Calu3 (cell line): ENCODE data around the gene HOXD8. TPM values are rescaled to one million over a fixed set of nuclear protein-coding genes. Genes with fewer than 3 reads are reported as not detected.

ENCODE experiments used
- BruUV-seq: library from RNA; stranded (reverse); fragments of 400-500 nt; replicated peaks from 2 replicates; lab custom pipeline; 2021; lab: Mats Ljungman, UMichigan
- CTCF ChIA-PET: fragments of 300-600 bp; sonication (Branson Sonifier 250); formaldehyde crosslinking; loops from one replicate; lab custom pipeline; 2022; ENCODE audit warnings: antibody characterized with exemption; lab: Charles Lee
- DNase-seq: peaks from one replicate; pipeline ENCODE4 v3.0.0; 2022
- H3K27ac Mint-ChIP-seq: one replicate; pipeline ENCODE4 v1.8.0; 2022; ENCODE audit warnings: mixed read lengths; ENCODE audit not compliant: unreplicated experiment
- H3K27me3 Mint-ChIP-seq: one replicate; pipeline ENCODE4 v1.8.0; 2022; ENCODE audit warnings: mixed read lengths; ENCODE audit not compliant: unreplicated experiment
- H3K36me3 Mint-ChIP-seq: one replicate; pipeline ENCODE4 v1.8.0; 2022; ENCODE audit warnings: mild to moderate bottlenecking, moderate library complexity, mixed read lengths; ENCODE audit not compliant: insufficient read depth, unreplicated experiment
- H3K4me1 Mint-ChIP-seq: one replicate; pipeline ENCODE4 v1.8.0; 2022; ENCODE audit warnings: mild to moderate bottlenecking, low read depth, mixed read lengths; ENCODE audit not compliant: unreplicated experiment
- H3K4me3 Mint-ChIP-seq: one replicate; pipeline ENCODE4 v1.8.0; 2022; ENCODE audit warnings: mild to moderate bottlenecking, low read depth, moderate library complexity, mixed read lengths; ENCODE audit not compliant: unreplicated experiment
- H3K9me3 Mint-ChIP-seq: one replicate; pipeline ENCODE4 v1.8.0; 2022; ENCODE audit warnings: low read depth, mixed read lengths; ENCODE audit not compliant: unreplicated experiment
- intact Hi-C: fragments of 100-400 bp; cut with micrococcal nuclease; formaldehyde crosslinking; loops from one replicate; pipeline ENCODE4 v1.10.0; 2022; ENCODE audit not compliant: unreplicated experiment
- total RNA-seq: library from RNA; stranded (reverse); gene quantifications from 2 replicates; pipeline ENCODE4 v1.2.3, GENCODE V29; 2022
- TF ChIP-seq, protein P1 (sequence below): fragments of 200-600 bp; IDR thresholded peaks from one replicate; pipeline ENCODE4 v1.8.0; 2022; ENCODE audit warnings: antibody characterized with exemption; ENCODE audit not compliant: unreplicated experiment

HOXD8 gene
- total RNA-seq, 1 experiment from 2014 or later, result not detected

DNA sequence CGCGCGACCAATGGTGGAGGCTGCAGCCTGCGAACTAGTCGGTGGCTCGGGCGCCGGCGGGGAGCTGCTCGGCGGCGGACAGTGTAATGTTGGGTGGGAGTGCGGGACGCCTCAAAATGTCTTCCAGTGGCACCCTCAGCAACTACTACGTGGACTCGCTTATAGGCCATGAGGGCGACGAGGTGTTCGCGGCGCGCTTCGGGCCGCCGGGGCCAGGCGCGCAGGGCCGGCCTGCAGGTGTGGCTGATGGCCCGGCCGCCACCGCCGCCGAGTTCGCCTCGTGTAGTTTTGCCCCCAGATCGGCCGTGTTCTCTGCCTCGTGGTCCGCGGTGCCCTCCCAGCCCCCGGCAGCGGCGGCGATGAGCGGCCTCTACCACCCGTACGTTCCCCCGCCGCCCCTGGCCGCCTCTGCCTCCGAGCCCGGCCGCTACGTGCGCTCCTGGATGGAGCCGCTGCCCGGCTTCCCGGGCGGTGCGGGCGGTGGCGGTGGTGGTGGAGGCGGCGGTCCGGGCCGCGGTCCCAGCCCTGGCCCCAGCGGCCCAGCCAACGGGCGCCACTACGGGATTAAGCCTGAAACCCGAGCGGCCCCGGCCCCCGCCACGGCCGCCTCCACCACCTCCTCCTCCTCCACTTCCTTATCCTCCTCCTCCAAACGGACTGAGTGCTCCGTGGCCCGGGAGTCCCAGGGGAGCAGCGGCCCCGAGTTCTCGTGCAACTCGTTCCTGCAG is 6.7 kb upstream of the HOXD8 start, which contains the start of gene HOXD9:
Gene HOXD9, plus strand, starts transcription at position 37 of the 728 bp plus-strand sequence. Its CDS starts 50 bp downstream, at position 87.
- no peak for DNase-seq
- Mint-ChIP-seq H3K4me3 (no peak within 1 kb of the TSS), H3K9me3 (no peaks in the 10 kb centered on the region), H3K4me1 (no peaks in the 10 kb centered on the region), H3K27ac (no peak within 1 kb of the TSS), H3K27me3 (peaks cover 27% of the 10 kb centered on the region), H3K36me3 (no peaks in the 10 kb centered on the region)
- BruUV-seq, result no TSS peak
- CTCF ChIA-PET, result no interaction called here
- intact Hi-C loops, result loop anchor here (10.0 kb wide), 1 partner anchor 1642 kb away; no protein-coding TSS in a partner anchor
- TF ChIP-seq, protein P1, sequence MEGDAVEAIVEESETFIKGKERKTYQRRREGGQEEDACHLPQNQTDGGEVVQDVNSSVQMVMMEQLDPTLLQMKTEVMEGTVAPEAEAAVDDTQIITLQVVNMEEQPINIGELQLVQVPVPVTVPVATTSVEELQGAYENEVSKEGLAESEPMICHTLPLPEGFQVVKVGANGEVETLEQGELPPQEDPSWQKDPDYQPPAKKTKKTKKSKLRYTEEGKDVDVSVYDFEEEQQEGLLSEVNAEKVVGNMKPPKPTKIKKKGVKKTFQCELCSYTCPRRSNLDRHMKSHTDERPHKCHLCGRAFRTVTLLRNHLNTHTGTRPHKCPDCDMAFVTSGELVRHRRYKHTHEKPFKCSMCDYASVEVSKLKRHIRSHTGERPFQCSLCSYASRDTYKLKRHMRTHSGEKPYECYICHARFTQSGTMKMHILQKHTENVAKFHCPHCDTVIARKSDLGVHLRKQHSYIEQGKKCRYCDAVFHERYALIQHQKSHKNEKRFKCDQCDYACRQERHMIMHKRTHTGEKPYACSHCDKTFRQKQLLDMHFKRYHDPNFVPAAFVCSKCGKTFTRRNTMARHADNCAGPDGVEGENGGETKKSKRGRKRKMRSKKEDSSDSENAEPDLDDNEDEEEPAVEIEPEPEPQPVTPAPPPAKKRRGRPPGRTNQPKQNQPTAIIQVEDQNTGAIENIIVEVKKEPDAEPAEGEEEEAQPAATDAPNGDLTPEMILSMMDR, result no peak

DNA sequence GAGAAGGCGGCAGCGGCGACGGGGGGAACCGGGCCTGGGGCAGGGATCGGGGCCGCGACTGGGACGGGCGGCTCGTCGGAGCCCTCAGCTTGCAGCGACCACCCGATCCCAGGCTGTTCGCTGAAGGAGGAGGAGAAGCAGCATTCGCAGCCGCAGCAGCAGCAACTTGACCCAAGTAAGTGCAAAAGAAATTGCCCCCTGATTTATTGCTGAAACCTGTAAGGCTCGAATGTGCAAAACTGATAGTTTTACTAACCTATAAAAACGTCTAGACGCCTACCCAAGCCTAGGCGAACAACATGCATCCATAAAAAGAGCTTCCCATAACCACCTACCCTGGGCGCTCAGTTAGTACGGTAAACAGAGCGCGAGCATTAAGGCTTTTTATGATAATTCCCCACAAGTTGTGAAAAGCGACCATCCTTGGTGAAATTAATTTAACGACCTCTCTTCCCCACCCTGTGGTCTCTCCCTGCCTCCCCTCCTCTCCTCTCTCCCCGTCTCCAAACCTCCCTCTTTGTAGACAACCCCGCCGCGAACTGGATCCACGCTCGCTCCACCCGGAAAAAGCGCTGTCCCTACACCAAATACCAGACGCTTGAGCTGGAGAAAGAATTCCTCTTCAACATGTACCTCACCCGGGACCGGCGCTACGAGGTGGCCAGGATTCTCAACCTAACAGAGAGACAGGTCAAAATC is 5.9 kb upstream of the HOXD8 start:
- intact Hi-C loops, result loop anchor here (10.0 kb wide), 1 partner anchor 1641 kb away; no protein-coding TSS in a partner anchor
- no TSS peak for BruUV-seq
- no peak overlapping the region for H3K27ac Mint-ChIP-seq
- peaks cover 20% of the 10 kb centered on the region for H3K27me3 Mint-ChIP-seq
- H3K36me3 Mint-ChIP-seq, result no peaks in the 10 kb centered on the region
- H3K9me3 Mint-ChIP-seq, result no peaks in the 10 kb centered on the region
- H3K4me1 Mint-ChIP-seq, result no peaks in the 10 kb centered on the region
- TF ChIP-seq, protein P1, result no peak
- H3K4me3 Mint-ChIP-seq, result no peak overlapping the region
- CTCF ChIA-PET, result no interaction called here
- DNase-seq, result no peak

DNA sequence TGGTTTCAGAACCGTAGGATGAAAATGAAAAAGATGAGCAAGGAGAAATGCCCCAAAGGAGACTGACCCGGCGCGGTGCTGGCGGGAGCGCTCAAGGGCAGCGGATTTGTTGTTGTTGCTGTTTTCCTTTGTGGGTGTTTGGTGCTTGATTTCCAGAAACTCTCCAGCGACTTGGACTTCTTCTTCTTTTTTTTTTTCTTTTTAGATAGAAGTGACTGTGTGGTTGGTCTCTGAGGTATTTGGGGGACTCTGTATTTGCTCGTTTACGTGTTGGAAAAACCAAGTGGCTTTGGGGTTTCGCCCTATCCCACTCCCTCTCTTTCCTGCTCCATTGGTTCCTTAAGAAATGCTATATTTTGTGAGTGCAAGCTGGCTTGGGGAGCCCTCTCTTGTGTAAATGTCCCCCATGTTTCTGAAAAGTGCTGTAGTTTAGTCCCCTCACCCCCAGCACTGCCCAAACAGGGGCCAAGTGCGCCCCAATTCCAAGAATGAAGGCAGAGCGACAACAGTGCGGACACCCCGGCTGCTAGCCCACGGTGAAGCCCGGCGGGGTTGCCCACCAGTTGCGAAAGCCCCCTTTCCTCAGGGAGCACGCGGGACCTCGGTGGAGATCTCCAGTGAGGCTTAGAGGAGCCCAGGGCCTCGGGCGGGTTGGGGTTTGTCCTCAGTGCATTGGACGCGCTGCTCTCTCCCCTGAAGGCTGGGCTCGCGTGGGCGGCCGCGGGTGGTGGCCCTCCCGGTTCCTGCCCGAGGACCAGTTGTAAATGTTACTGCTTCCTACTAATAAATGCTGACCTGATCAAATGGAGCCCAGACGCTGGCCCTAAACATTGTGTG is 5.2 kb upstream of the HOXD8 start:
- H3K27ac Mint-ChIP-seq, result no peak overlapping the region
- no TSS peak for BruUV-seq
- no peaks in the 10 kb centered on the region for H3K9me3 Mint-ChIP-seq
- no peaks in the 10 kb centered on the region for H3K4me1 Mint-ChIP-seq
- no peak overlapping the region for H3K4me3 Mint-ChIP-seq
- no peaks in the 10 kb centered on the region for H3K36me3 Mint-ChIP-seq
- CTCF ChIA-PET, result no interaction called here
- TF ChIP-seq, protein P1, result no peak
- intact Hi-C loops, result loop anchor here (10.0 kb wide), 1 partner anchor 1640 kb away; no protein-coding TSS in a partner anchor
- DNase-seq, result no peak
- peaks cover 12% of the 10 kb centered on the region for H3K27me3 Mint-ChIP-seq
